ENCODE results near the gene FAIM2.

FAIM2 gene

GRCh38 chr12:49909826-49910225 is 6.1 kb upstream of the FAIM2 start:
- DNase-seq (ENCODE audit: low read depth): no peak

GRCh38 chr12:49909356-49909755 is 5.7 kb upstream of the FAIM2 start:
- no peak overlapping the region for H3K4me3 ChIP-seq (ENCODE audit: low read depth, low read length)
- no peak for TF ChIP-seq CTCF (IDR thresholded peaks at IDR 0.05; ENCODE audit: control insufficient read depth, extremely low read depth, insufficient read depth)
- DNase-seq (ENCODE audit: low read depth): no peak

More at GRCh38 chr12:49909826-49910225, 6.1 kb upstream of the FAIM2 start:
- no peak overlapping the region for H3K4me3 ChIP-seq (ENCODE audit: low read depth, low read length)
- TF ChIP-seq CTCF (IDR thresholded peaks at IDR 0.05; ENCODE audit: control insufficient read depth, extremely low read depth, insufficient read depth): no peak

GRCh38 chr12:49907352-49907751 is 3.7 kb upstream of the FAIM2 start:
- no peak overlapping the region for H3K4me3 ChIP-seq (ENCODE audit: low read depth, low read length)
- TF ChIP-seq CTCF (IDR thresholded peaks at IDR 0.05; ENCODE audit: control insufficient read depth, extremely low read depth, insufficient read depth): no peak
- no peak for DNase-seq (ENCODE audit: low read depth)

GRCh38 chr12:49905718-49906314 is 2.1 kb upstream of the FAIM2 start:
- DNase-seq (ENCODE audit: low read depth): no peak
- no peak for TF ChIP-seq CTCF (IDR thresholded peaks at IDR 0.05; ENCODE audit: control insufficient read depth, extremely low read depth, insufficient read depth)
- no peak overlapping the region for H3K4me3 ChIP-seq (ENCODE audit: low read depth, low read length)

- DNase-seq (ENCODE audit: low read depth): no peak
- no peak overlapping the region for H3K4me3 ChIP-seq (ENCODE audit: low read depth, low read length)
These were observed 901 bp upstream of the FAIM2 start for GRCh38 chr12:49904601-49905000.

GRCh38 chr12:49903351-49903699 is 375 bp downstream of the FAIM2 start:
- no peak overlapping the region for H3K4me3 ChIP-seq (ENCODE audit: low read depth, low read length)
- no peak for TF ChIP-seq CTCF (IDR thresholded peaks at IDR 0.05; ENCODE audit: control insufficient read depth, extremely low read depth, insufficient read depth)
- no peak for DNase-seq (ENCODE audit: low read depth)

More at GRCh38 chr12:49904601-49905000, 901 bp upstream of the FAIM2 start:
- TF ChIP-seq CTCF (IDR thresholded peaks at IDR 0.05; ENCODE audit: control insufficient read depth, extremely low read depth, insufficient read depth): no peak
